Keratinocyte (primary cell): ENCODE measurements around the gene FAM210B. TPM values are rescaled to one million over a fixed set of nuclear protein-coding genes. Genes with fewer than 3 reads are reported as not detected.

ENCODE experiments used
- DNase-seq: peaks from one replicate; pipeline ENCODE4 v3.0.0-alpha.2; 2011; ENCODE audit warnings: low read depth, missing footprints, low spot score
- FAIRE-seq: peaks from 2 replicates; lab custom pipeline; 2011; peaks lifted over from hg19 to GRCh38; lab: Jason Lieb, UNC
- H2AFZ ChIP-seq: 2 replicates; pipeline ENCODE4 v1.6.0; 2012; ENCODE audit warnings: low read length, control low read depth, inconsistent platforms; ENCODE audit not compliant: control insufficient read depth
- H3K27ac ChIP-seq: 2 replicates; pipeline ENCODE4 v1.5.1; 2011; ENCODE audit warnings: low read length; ENCODE audit not compliant: control insufficient read depth, insufficient read depth
- H3K27me3 ChIP-seq: 3 replicates; pipeline ENCODE4 v1.6.0; 2011; ENCODE audit warnings: low read length; ENCODE audit not compliant: control insufficient read depth, insufficient read depth; ENCODE audit errors: extremely low read depth
- H3K36me3 ChIP-seq, 2 experiments: 2 replicates in 1 of 2; 3 replicates in 1 of 2; pipeline ENCODE4 v1.5.1; 2011; ENCODE audit warnings: low read length in 2 of 2, mild to moderate bottlenecking in 1 of 2; ENCODE audit not compliant: control insufficient read depth in 2 of 2, insufficient read depth in 2 of 2; ENCODE audit errors: extremely low read depth in 1 of 2
- H3K4me1 ChIP-seq: 3 replicates; pipeline ENCODE4 v1.5.1; 2011; ENCODE audit warnings: low read length; ENCODE audit not compliant: control insufficient read depth, insufficient read depth; ENCODE audit errors: extremely low read depth
- H3K4me2 ChIP-seq: 3 replicates; pipeline ENCODE4 v1.6.0; 2011; ENCODE audit warnings: low read depth, low read length; ENCODE audit not compliant: control insufficient read depth, insufficient read depth; ENCODE audit errors: extremely low read depth
- H3K4me3 ChIP-seq, 3 experiments: fragments of 200-600 bp in 1 of 3; sonication (generic) in 1 of 3; 2 replicates in 2 of 3; 3 replicates in 1 of 3; pipeline ENCODE4 v1.5.1; 2011 to 2016; ENCODE audit warnings: low read length in 3 of 3, mild to moderate bottlenecking in 3 of 3, control low read depth in 2 of 3, inconsistent platforms in 1 of 3, low read depth in 1 of 3, mixed read lengths in 1 of 3, mixed run types in 1 of 3, moderate library complexity in 1 of 3; ENCODE audit not compliant: control insufficient read depth in 2 of 3, insufficient read depth in 2 of 3; ENCODE audit errors: extremely low read depth in 1 of 3
- H3K79me2 ChIP-seq: 2 replicates; pipeline ENCODE4 v1.6.0; 2012; ENCODE audit warnings: low read length; ENCODE audit not compliant: control insufficient read depth, insufficient read depth
- H3K9ac ChIP-seq: 3 replicates; pipeline ENCODE4 v1.6.0; 2011; ENCODE audit warnings: low read length; ENCODE audit not compliant: control insufficient read depth, insufficient read depth; ENCODE audit errors: extremely low read depth
- H3K9me1 ChIP-seq: 3 replicates; pipeline ENCODE4 v1.6.0; 2011; ENCODE audit warnings: low read length; ENCODE audit not compliant: control insufficient read depth, insufficient read depth; ENCODE audit errors: extremely low read depth
- H3K9me3 ChIP-seq: 2 replicates; pipeline ENCODE4 v1.5.1; 2012; ENCODE audit warnings: low read depth, low read length; ENCODE audit not compliant: control insufficient read depth
- H4K20me1 ChIP-seq: 3 replicates; pipeline ENCODE4 v1.6.0; 2011; ENCODE audit warnings: low read length; ENCODE audit not compliant: control insufficient read depth, insufficient read depth; ENCODE audit errors: extremely low read depth
- CTCF ChIP-seq, 3 experiments: IDR thresholded peaks in 1 of 3; conservative IDR thresholded peaks in 1 of 3; optimal IDR thresholded peaks in 1 of 3; 2 replicates in 2 of 3; 3 replicates in 1 of 3; pipeline versions ENCODE3 to v1.5.1; 2011; ENCODE audit warnings: low read length in 3 of 3, mild to moderate bottlenecking in 3 of 3, moderate library complexity in 2 of 3, control low read depth in 1 of 3, inconsistent platforms in 1 of 3; ENCODE audit not compliant: insufficient read depth in 2 of 3; ENCODE audit errors: extremely low read depth in 1 of 3
- EZH2 ChIP-seq: IDR thresholded peaks from one replicate; pipeline ENCODE4 v1.6.1; 2012; ENCODE audit warnings: inconsistent platforms, mild to moderate bottlenecking, low read length, moderate library complexity
- dilution Hi-C: fragments of 300-500 bp; cut with MboI; formaldehyde crosslinking; loops from one replicate; pipeline ENCODE4 v1.7.0; 2020; ENCODE audit warnings: low sequenced_read_pairs; ENCODE audit not compliant: extremely low pct_ligation_motif_present
- polyA plus RNA-seq, 5 experiments: library from polyadenylated mRNA; depleted of rRNA in 3 of 5; stranded (reverse) in 3 of 5; stranded (forward) in 1 of 5; unstranded in 1 of 5; fragments of >200 nt; gene quantifications; 1 replicate in 1 of 5; 2 replicates in 3 of 5; 3 replicates in 1 of 5; pipeline versions ENCODE4 v1.2.1 to v1.2.3, GENCODE V29; 2011 to 2012; ENCODE audit warnings: missing spikeins in 2 of 5, low read depth in 1 of 5, low replicate concordance in 1 of 5

The FAM210B gene
- polyA plus RNA-seq, 1 donor (not counting 4 experiments of a cell fraction or from before 2014, with no cell fraction given): 34.5 TPM

DNA sequence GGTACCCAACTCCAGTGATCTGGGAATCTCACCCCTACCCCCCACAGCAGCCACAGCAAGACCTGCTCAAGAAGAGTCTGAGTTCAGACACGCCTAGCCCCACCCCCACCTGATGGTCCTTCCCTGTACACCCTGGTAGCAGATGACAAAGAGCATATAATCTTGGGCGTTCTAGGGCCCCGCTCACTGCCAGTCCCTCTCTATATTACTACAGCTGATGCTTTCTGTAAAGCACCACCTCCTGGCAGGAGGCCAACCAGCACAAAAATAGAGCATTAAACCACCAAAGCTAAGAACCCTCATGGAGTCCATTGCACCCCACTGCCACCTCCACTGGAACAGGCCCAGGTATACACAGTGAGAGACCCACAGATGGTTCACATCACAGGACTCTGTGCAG, 42.3 kb upstream of the FAM210B start:
- no peak overlapping the region for H3K9ac ChIP-seq
- DNase-seq: no peak
- no peaks in the 10 kb centered on the region for H3K79me2 ChIP-seq
- no peak for TF ChIP-seq EZH2
- no peak for TF ChIP-seq CTCF (optimal IDR thresholded peaks at IDR 0.05 in 1 of 3, IDR thresholded peaks at IDR 0.05 in 1 of 3, conservative IDR thresholded peaks at IDR 0.05 in 1 of 3; ENCODE audit: extremely low read depth in 1 of 3, insufficient read depth in 2 of 3, low read length in 3 of 3)
- H3K4me3 ChIP-seq: no peak overlapping the region
- H2AFZ ChIP-seq: no peak overlapping the region
- no peak overlapping the region for H3K4me2 ChIP-seq
- no peak for FAIRE-seq
- H3K27ac ChIP-seq: no peak overlapping the region
- no peaks in the 10 kb centered on the region for H4K20me1 ChIP-seq
- H3K4me1 ChIP-seq: no peaks in the 10 kb centered on the region
- H3K9me1 ChIP-seq: no peaks in the 10 kb centered on the region
- no peaks in the 10 kb centered on the region for H3K36me3 ChIP-seq
- dilution Hi-C loops: no loop called here
- no peaks in the 10 kb centered on the region for H3K27me3 ChIP-seq
- H3K9me3 ChIP-seq: no peaks in the 10 kb centered on the region

GRCh38 chr20:56322681-56323080, 36.1 kb upstream of the FAM210B start:
- FAIRE-seq: no peak
- dilution Hi-C loops: no loop called here

More at GRCh38 chr20:56322681-56323080, 36.1 kb upstream of the FAM210B start:
- no peak overlapping the region for H2AFZ ChIP-seq
- no peak for DNase-seq
- no peak overlapping the region for H3K4me2 ChIP-seq
- no peaks in the 10 kb centered on the region for H3K27me3 ChIP-seq
- no peak overlapping the region for H3K4me3 ChIP-seq
- H3K4me1 ChIP-seq: no peaks in the 10 kb centered on the region
- no peak overlapping the region for H3K27ac ChIP-seq
- H4K20me1 ChIP-seq: no peaks in the 10 kb centered on the region
- H3K36me3 ChIP-seq: no peaks in the 10 kb centered on the region
- no peaks in the 10 kb centered on the region for H3K9me3 ChIP-seq
- H3K9ac ChIP-seq: no peak overlapping the region
- no peaks in the 10 kb centered on the region for H3K79me2 ChIP-seq
- no peaks in the 10 kb centered on the region for H3K9me1 ChIP-seq
- TF ChIP-seq CTCF (optimal IDR thresholded peaks at IDR 0.05 in 1 of 3, IDR thresholded peaks at IDR 0.05 in 1 of 3, conservative IDR thresholded peaks at IDR 0.05 in 1 of 3; ENCODE audit: extremely low read depth in 1 of 3, insufficient read depth in 2 of 3, low read length in 3 of 3): no peak
- no peak for TF ChIP-seq EZH2
